ENCODE results near the gene MED12L. TPM values are rescaled to one million over a fixed set of nuclear protein-coding genes. Genes with fewer than 3 reads are reported as not detected.

Gene MED12L
- total RNA-seq, 1 experiment from 2014 or later = 14.9 TPM

GRCh38 chr3:151144760-151145159 lies 59.3 kb downstream of the MED12L start:
- Histone ChIP-seq H3K27ac (ENCODE audit: insufficient read length, low read depth, low read length) (no peak overlapping the region), H3K23ac (ENCODE audit: insufficient read length, low read depth, low read length) (no peak overlapping the region), H3K23me2 (ENCODE audit: insufficient read length, low read depth, low read length, poor library complexity, severe bottlenecking) (no peaks in the 10 kb centered on the region), H2BK15ac (ENCODE audit: low read depth, low read length) (no peak overlapping the region), H3K14ac (ENCODE audit: insufficient read depth, low read length) (no peak overlapping the region), H2BK120ac (ENCODE audit: low read depth, low read length, poor library complexity, severe bottlenecking) (no peak overlapping the region), H3K79me2 (ENCODE audit: insufficient read depth, low read length) (no peaks in the 10 kb centered on the region), H2BK20ac (ENCODE audit: low read depth, low read length, poor library complexity, severe bottlenecking) (no peak overlapping the region), H3K56ac (ENCODE audit: insufficient read length, low read depth, low read length) (no peak overlapping the region), H4K20me1 (ENCODE audit: control insufficient read depth, insufficient read depth, insufficient read length) (no peaks in the 10 kb centered on the region), H3K79me1 (ENCODE audit: insufficient read depth, low read depth, low read length, poor library complexity, severe bottlenecking) (no peaks in the 10 kb centered on the region), H4K5ac (ENCODE audit: insufficient read length, low read depth, low read length) (no peak overlapping the region), H2BK12ac (ENCODE audit: insufficient read length, low read depth, low read length) (no peak overlapping the region), H3K4me2 (ENCODE audit: insufficient read depth, insufficient read length, low read length) (no peak overlapping the region), H3K4ac (ENCODE audit: low read depth, low read length) (no peak overlapping the region), H3T11ph (ENCODE audit: low read length) (no peak overlapping the region), H4K91ac (ENCODE audit: insufficient read length, low read depth, low read length) (no peak overlapping the region), H4K8ac (replicated peaks; ENCODE audit: insufficient read length, low read depth, low read length) (no peak overlapping the region), H2AFZ (ENCODE audit: low read length) (no peak overlapping the region), H3K4me1 (ENCODE audit: insufficient read depth, low read length) (peaks cover 10% of the 10 kb centered on the region; the same call in 1 of the 2 replicates), H3K9me3 (ENCODE audit: control insufficient read depth, low read depth, low read length) (no peaks in the 10 kb centered on the region), H2AK5ac (ENCODE audit: insufficient read length, low read length) (no peak overlapping the region), H2BK5ac (ENCODE audit: insufficient read length, low read length) (no peak overlapping the region), H3K27me3 (ENCODE audit: insufficient read depth, low read length) (no peaks in the 10 kb centered on the region), H3K9ac (ENCODE audit: extremely low read depth, insufficient read length, low read length) (no peak overlapping the region), H3K18ac (ENCODE audit: insufficient read length, low read depth, low read length) (no peak overlapping the region)
- TF ChIP-seq CTCF (conservative IDR thresholded peaks at IDR 0.05) = no peak
- H3K9me3 Mint-ChIP-seq = no peaks in the 10 kb centered on the region
- no peak for DNase-seq
- H3K36me3 Mint-ChIP-seq (ENCODE audit: insufficient read depth in 1 of 3, low read depth in 3 of 3) = peaks cover 0 to 3% (median 0%) of the 10 kb centered on the region in 3 experiments; a peak in 3 of 7 replicates
- no peak overlapping the region; a peak in 1 of 7 replicates for H3K27ac Mint-ChIP-seq
- H3K4me1 Mint-ChIP-seq = peaks cover 7 to 9% of the 10 kb centered on the region in 2 experiments; a peak in 3 of 4 replicates
- no peak overlapping the region for H3K4me3 Mint-ChIP-seq
- no CpG with 5 or more reads among the region's 5 CpGs for WGBS (ENCODE audit: extremely low coverage, insufficient read length, low lambda C conversion rate)
- H3K27me3 Mint-ChIP-seq (ENCODE audit: low read depth) = no peaks in the 10 kb centered on the region

Data from H9 (cell line).